GM12878 (cell line): ENCODE measurements around the gene TNFRSF11A. TPM values are rescaled to one million over a fixed set of nuclear protein-coding genes. Genes with fewer than 3 reads are reported as not detected.

ENCODE experiments used
- ATAC-seq: fragments of 200-7000 bp; cut with Tn5 transposase; 3 replicates; pipeline ENCODE4 v1.9.1; 2020; ENCODE audit warnings: mild to moderate bottlenecking, moderate library complexity
- BruUV-seq: library from RNA; stranded (reverse); fragments of 400-500 nt; replicated peaks from 2 replicates; lab custom pipeline; 2021; lab: Mats Ljungman, UMichigan
- CTCF ChIA-PET: fragments of 300-600 bp; sonication (Branson Sonifier 250); formaldehyde crosslinking; extraction: SDS; loops from one replicate; lab custom pipeline; 2021; ENCODE audit warnings: inconsistent platforms; lab: Yijun Ruan, JAX
- POLR2A ChIA-PET: fragments of 350-600 bp; formaldehyde crosslinking; extraction: SDS; loops from one replicate; lab custom pipeline; 2021; ENCODE audit warnings: inconsistent platforms; lab: Charles Lee
- RAD21 ChIA-PET: fragments of 300-600 bp; sonication (Branson Sonifier 250); formaldehyde crosslinking; loops from one replicate; lab custom pipeline; 2023; ENCODE audit warnings: antibody characterized with exemption; ENCODE audit not compliant: unreplicated experiment; lab: Charles Lee
- SMC1A ChIA-PET: fragments of 300-600 bp; sonication (Branson Sonifier 250); formaldehyde crosslinking; loops from one replicate; lab custom pipeline; 2023; ENCODE audit not compliant: unreplicated experiment, uncharacterized antibody; lab: Charles Lee
- DNase-seq: peaks from one replicate; pipeline ENCODE4 v3.0.0-alpha.2; 2011; ENCODE audit warnings: low read depth, low spot score
- FAIRE-seq: peaks from 3 replicates; lab custom pipeline; 2011; peaks lifted over from hg19 to GRCh38; lab: Jason Lieb, UNC
- H2AFZ ChIP-seq: 2 replicates; pipeline ENCODE4 v1.6.0; 2011; ENCODE audit warnings: low read depth, low read length, control low read depth; ENCODE audit not compliant: control insufficient read depth
- H3K27ac ChIP-seq: 2 replicates; pipeline ENCODE4 v1.5.1; 2011; ENCODE audit warnings: control low read depth; ENCODE audit not compliant: control insufficient read depth, insufficient read depth
- H3K27me3 ChIP-seq, 2 experiments: replicated peaks in 1 of 2; 2 replicates each; pipeline versions ENCODE4 v1.6.0 to v1.6.1; 2011; ENCODE audit warnings: low read length in 1 of 2; ENCODE audit not compliant: control insufficient read depth in 2 of 2, insufficient read depth in 2 of 2
- H3K36me3 ChIP-seq, 2 experiments: 2 replicates each; pipeline ENCODE4 v1.5.1; 2011; ENCODE audit warnings: low read length in 1 of 2; ENCODE audit not compliant: control insufficient read depth in 2 of 2, insufficient read depth in 2 of 2
- H3K4me1 ChIP-seq: 2 replicates; pipeline ENCODE4 v1.6.1; 2011; ENCODE audit warnings: mild to moderate bottlenecking, low read length, moderate library complexity, mixed read lengths; ENCODE audit not compliant: control insufficient read depth, insufficient read depth
- H3K4me2 ChIP-seq: 2 replicates; pipeline ENCODE4 v1.6.0; 2011; ENCODE audit warnings: control low read depth; ENCODE audit not compliant: control insufficient read depth, insufficient read depth
- H3K4me3 ChIP-seq: fragments of 200-600 bp; sonication (generic); 2 replicates; pipeline ENCODE4 v1.5.1; 2016
- H3K79me2 ChIP-seq: 2 replicates; pipeline ENCODE4 v1.6.0; 2011; ENCODE audit warnings: low read length; ENCODE audit not compliant: control insufficient read depth, insufficient read depth
- H3K9ac ChIP-seq: 2 replicates; pipeline ENCODE4 v1.8.0; 2011; ENCODE audit warnings: low read length, control low read depth, mixed read lengths; ENCODE audit not compliant: control insufficient read depth, insufficient read depth
- H3K9me3 ChIP-seq: replicated peaks from 3 replicates; pipeline ENCODE4 v1.5.1; 2011; ENCODE audit warnings: mild to moderate bottlenecking, low read length; ENCODE audit not compliant: control insufficient read depth, insufficient read depth
- H4K20me1 ChIP-seq: 2 replicates; pipeline ENCODE4 v1.6.0; 2011; ENCODE audit not compliant: control insufficient read depth, insufficient read depth
- ASH2L ChIP-seq: fragments of 300-600, 200-600 bp; sonication (generic); IDR thresholded peaks from 2 replicates; pipeline ENCODE4 v1.6.1; 2017; ENCODE audit warnings: low read depth, mild to moderate bottlenecking, borderline replicate concordance
- BRCA1 ChIP-seq: IDR thresholded peaks from 2 replicates; pipeline ENCODE4 v1.6.1; 2011; ENCODE audit warnings: low read depth, low read length, improper control_type of control experiment
- CHD2 ChIP-seq: IDR thresholded peaks from 2 replicates; pipeline ENCODE4 v1.6.1; 2011; ENCODE audit warnings: low read depth, low read length, improper control_type of control experiment, borderline replicate concordance
- E4F1 ChIP-seq: fragments of 450-650 bp; IDR thresholded peaks from 2 replicates; pipeline ENCODE4 v1.6.1; 2018; ENCODE audit warnings: borderline replicate concordance, mild to moderate bottlenecking; ENCODE audit not compliant: partially characterized antibody
- JUND ChIP-seq: IDR thresholded peaks from 2 replicates; pipeline ENCODE4 v1.6.1; 2012; ENCODE audit warnings: low read depth, mild to moderate bottlenecking, low read length, improper control_type of control experiment, moderate library complexity
- KLF5 ChIP-seq: fragments of 450-650 bp; IDR thresholded peaks from 2 replicates; pipeline ENCODE4 v1.6.1; 2014; ENCODE audit warnings: mild to moderate bottlenecking; ENCODE audit not compliant: partially characterized antibody
- MEF2A ChIP-seq: IDR thresholded peaks from 2 replicates; pipeline ENCODE4 v1.6.1; 2011; ENCODE audit warnings: low read depth, mild to moderate bottlenecking, low read length, moderate library complexity; ENCODE audit not compliant: insufficient read depth
- MEF2B ChIP-seq: fragments of 450-650 bp; IDR thresholded peaks from 2 replicates; pipeline ENCODE4 v1.6.1; 2018; ENCODE audit warnings: mild to moderate bottlenecking, moderate library complexity; ENCODE audit not compliant: partially characterized antibody, poor library complexity, severe bottlenecking
- MLLT1 ChIP-seq: fragments of 450-650 bp; IDR thresholded peaks from 2 replicates; pipeline ENCODE4 v1.6.1; 2016; ENCODE audit warnings: mild to moderate bottlenecking
- SMAD5 ChIP-seq: IDR thresholded peaks from 2 replicates; pipeline ENCODE4 v1.6.1; 2016; ENCODE audit warnings: antibody characterized with exemption, low read depth
- YBX1 ChIP-seq: fragments of 450-650 bp; IDR thresholded peaks from 2 replicates; pipeline ENCODE4 v1.6.1; 2016; ENCODE audit warnings: antibody characterized with exemption
- ZNF384 ChIP-seq: IDR thresholded peaks from 2 replicates; pipeline ENCODE4 v1.6.1; 2012; ENCODE audit warnings: low read depth, mild to moderate bottlenecking, low read length, improper control_type of control experiment, borderline replicate concordance
- WGBS: methylation state at CpG from one replicate; pipeline ENCODE4 v1.1.6; 2016; ENCODE audit warnings: low lambda C conversion rate; ENCODE audit not compliant: insufficient replicate concordance, insufficient coverage; ENCODE audit errors: missing lambda C conversion rate; 5-methylcytosine and 5-hydroxymethylcytosine counted together
- in situ Hi-C: fragments of 300-500 bp; cut with MboI; formaldehyde crosslinking; loops from 9 replicates; pipeline ENCODE4 v1.14.3; 2018; ENCODE audit warnings: mixed read lengths
- intact Hi-C: fragments of 100-400 bp; cut with micrococcal nuclease; formaldehyde crosslinking; loops from one replicate; pipeline ENCODE4 v1.14.2; 2022; ENCODE audit not compliant: unreplicated experiment
- polyA plus RNA-seq, 11 experiments: library from polyadenylated mRNA; depleted of rRNA in 4 of 11; unstranded in 6 of 11; stranded (reverse) in 5 of 11; fragments of >200 nt; fragmentation: Nextera tagmentation in 4 of 11; fragmentation: Illumina TruSeq in 1 of 11; extraction: Ambion mirVana in 4 of 11; extraction: Trizol in 1 of 11; gene quantifications; 1 replicate in 1 of 11; 2 replicates in 10 of 11; pipeline versions ENCODE4 v1.2.1 to v1.2.3, GENCODE V29; 2011 to 2016; ENCODE audit warnings: inconsistent platforms in 2 of 11, missing spikeins in 2 of 11, low read depth in 1 of 11
- total RNA-seq, 4 experiments: library from RNA; depleted of rRNA in 3 of 4; stranded (reverse); fragments of >200 nt in 3 of 4; fragmentation: Illumina TruSeq in 1 of 4; extraction: Trizol in 1 of 4; gene quantifications; 2 replicates each; pipeline versions ENCODE4 v1.2.1 to v1.2.3, GENCODE V29; 2013 to 2021
- TF ChIP-seq, protein P1 (sequence below): fragments of 150-350 bp; IDR thresholded peaks from 2 replicates; pipeline ENCODE4 v1.6.1; 2016; ENCODE audit warnings: low read depth, low read length
- TF ChIP-seq, protein P2 (sequence below): fragments of 450-650 bp; IDR thresholded peaks from 2 replicates; pipeline ENCODE4 v1.6.1; 2017; ENCODE audit warnings: borderline replicate concordance

TNFRSF11A gene
- total and polyA plus RNA-seq, 10 of the 15 experiments (the other 5 are each of a cell fraction or from before 2014, with no cell fraction given) = 0.07 to 4.0 (median 0.23) TPM

- TF ChIP-seq, protein P1, sequence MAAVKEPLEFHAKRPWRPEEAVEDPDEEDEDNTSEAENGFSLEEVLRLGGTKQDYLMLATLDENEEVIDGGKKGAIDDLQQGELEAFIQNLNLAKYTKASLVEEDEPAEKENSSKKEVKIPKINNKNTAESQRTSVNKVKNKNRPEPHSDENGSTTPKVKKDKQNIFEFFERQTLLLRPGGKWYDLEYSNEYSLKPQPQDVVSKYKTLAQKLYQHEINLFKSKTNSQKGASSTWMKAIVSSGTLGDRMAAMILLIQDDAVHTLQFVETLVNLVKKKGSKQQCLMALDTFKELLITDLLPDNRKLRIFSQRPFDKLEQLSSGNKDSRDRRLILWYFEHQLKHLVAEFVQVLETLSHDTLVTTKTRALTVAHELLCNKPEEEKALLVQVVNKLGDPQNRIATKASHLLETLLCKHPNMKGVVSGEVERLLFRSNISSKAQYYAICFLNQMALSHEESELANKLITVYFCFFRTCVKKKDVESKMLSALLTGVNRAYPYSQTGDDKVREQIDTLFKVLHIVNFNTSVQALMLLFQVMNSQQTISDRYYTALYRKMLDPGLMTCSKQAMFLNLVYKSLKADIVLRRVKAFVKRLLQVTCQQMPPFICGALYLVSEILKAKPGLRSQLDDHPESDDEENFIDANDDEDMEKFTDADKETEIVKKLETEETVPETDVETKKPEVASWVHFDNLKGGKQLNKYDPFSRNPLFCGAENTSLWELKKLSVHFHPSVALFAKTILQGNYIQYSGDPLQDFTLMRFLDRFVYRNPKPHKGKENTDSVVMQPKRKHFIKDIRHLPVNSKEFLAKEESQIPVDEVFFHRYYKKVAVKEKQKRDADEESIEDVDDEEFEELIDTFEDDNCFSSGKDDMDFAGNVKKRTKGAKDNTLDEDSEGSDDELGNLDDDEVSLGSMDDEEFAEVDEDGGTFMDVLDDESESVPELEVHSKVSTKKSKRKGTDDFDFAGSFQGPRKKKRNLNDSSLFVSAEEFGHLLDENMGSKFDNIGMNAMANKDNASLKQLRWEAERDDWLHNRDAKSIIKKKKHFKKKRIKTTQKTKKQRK = no peak
- TF ChIP-seq KLF5 = no peak
- TF ChIP-seq JUND = no peak
- TF ChIP-seq, protein P2, sequence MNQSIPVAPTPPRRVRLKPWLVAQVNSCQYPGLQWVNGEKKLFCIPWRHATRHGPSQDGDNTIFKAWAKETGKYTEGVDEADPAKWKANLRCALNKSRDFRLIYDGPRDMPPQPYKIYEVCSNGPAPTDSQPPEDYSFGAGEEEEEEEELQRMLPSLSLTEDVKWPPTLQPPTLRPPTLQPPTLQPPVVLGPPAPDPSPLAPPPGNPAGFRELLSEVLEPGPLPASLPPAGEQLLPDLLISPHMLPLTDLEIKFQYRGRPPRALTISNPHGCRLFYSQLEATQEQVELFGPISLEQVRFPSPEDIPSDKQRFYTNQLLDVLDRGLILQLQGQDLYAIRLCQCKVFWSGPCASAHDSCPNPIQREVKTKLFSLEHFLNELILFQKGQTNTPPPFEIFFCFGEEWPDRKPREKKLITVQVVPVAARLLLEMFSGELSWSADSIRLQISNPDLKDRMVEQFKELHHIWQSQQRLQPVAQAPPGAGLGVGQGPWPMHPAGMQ = no peak
- no peak for TF ChIP-seq MEF2B
- TF ChIP-seq YBX1 = no peak
Observed at GRCh38 chr18:62372882-62373281, 47.8 kb downstream of the TNFRSF11A start (continued).

GRCh38 chr18:62374410-62374965 is 49.4 kb downstream of the TNFRSF11A start:
- ChIA-PET CTCF (no interaction called here), POLR2A (interaction anchor here (1.0 kb wide), 1 partner anchor 203 kb away, joined by 3 read pairs; no protein-coding TSS in a partner anchor), SMC1A (no interaction called here), RAD21 (no interaction called here)
- H3K4me2 ChIP-seq = no peak overlapping the region
- H4K20me1 ChIP-seq = no peaks in the 10 kb centered on the region
- no peak overlapping the region for H3K9ac ChIP-seq
- DNase-seq (no peak), ATAC-seq (no peak), FAIRE-seq (no peak)
- no peaks in the 10 kb centered on the region for H3K4me1 ChIP-seq
- intact Hi-C loops = no loop called here
- no peaks in the 10 kb centered on the region for H3K36me3 ChIP-seq
- WGBS = 0% methylated on average over 1 of the region's 1 CpG
- BruUV-seq = no TSS peak
- H3K79me2 ChIP-seq = no peaks in the 10 kb centered on the region
- H3K27me3 ChIP-seq = no peaks in the 10 kb centered on the region
- in situ Hi-C loops = no loop called here
- no peak overlapping the region for H2AFZ ChIP-seq
- no peaks in the 10 kb centered on the region for H3K9me3 ChIP-seq
- H3K27ac ChIP-seq = no peak overlapping the region
- no peak overlapping the region for H3K4me3 ChIP-seq
- TF ChIP-seq MLLT1 = no peak
- no peak for TF ChIP-seq BRCA1
- no peak for TF ChIP-seq CHD2
- no peak for TF ChIP-seq MEF2A
- TF ChIP-seq SMAD5 = no peak
- no peak for TF ChIP-seq ZNF384
- no peak for TF ChIP-seq E4F1
- TF ChIP-seq ASH2L = no peak
